H1 (cell line): ENCODE results near the gene SRRT. TPM values are rescaled to one million over a fixed set of nuclear protein-coding genes. Genes with fewer than 3 reads are reported as not detected.

Experiments
- microRNA-seq, 2 experiments: library from miRNA; unstranded; fragments of <30 nt; microRNA quantifications; one replicate each; pipeline versions ENCODE4 to v1.2.0, GENCODE V29; 2016 to 2020; ENCODE audit warnings: borderline microRNAs expressed in 2 of 2, borderline number of aligned reads in 2 of 2, borderline replicate concordance in 1 of 2
- polyA plus RNA-seq, 7 experiments: library from polyadenylated mRNA; depleted of rRNA in 3 of 7; stranded (reverse) in 5 of 7; unstranded in 2 of 7; fragments of >200 nt in 5 of 7; fragments of 200-250 nt in 2 of 7; gene quantifications; 1 replicate in 5 of 7; 2 replicates in 1 of 7; 4 replicates in 1 of 7; pipeline versions ENCODE4 v1.2.1 to v1.2.3, GENCODE V29; 2011 to 2013; ENCODE audit warnings: missing spikeins in 2 of 7, mixed read lengths in 2 of 7
- small RNA-seq: library from polyadenylated mRNA; stranded (forward); fragments of <200 nt; extraction: miRNeasy Mini kit (QIAGEN cat#:217004); gene quantifications from one replicate; pipeline ENCODE3, GENCODE V24; 2013; ENCODE audit not compliant: insufficient read depth
- total RNA-seq: library from RNA; stranded (reverse); fragmentation: NEBNext Ultra II Directional; extraction: Animal tissue kit (Norgen Biotek cat#: 25700); gene quantifications from 2 replicates; pipeline ENCODE4 v1.2.1, GENCODE V29; 2021

SRRT gene
- total and polyA plus RNA-seq, 2 of the 8 experiments (the other 6 are each of a cell fraction or from before 2014, with no cell fraction given), result 66.7 to 237 TPM

Small RNA genes lying within 50 kb of the gene (microRNA-seq; reads per million reads assigned to microRNA genes)
- 0 to 0.20 reads per million in 2 experiments for gene MIR6875

Small RNA genes lying within 50 kb of the gene (small RNA-seq; reads per million reads assigned to genes)
- gene RN7SL549P, result not detected
- gene RPS29P15, result not detected

Other genes starting within 250 kb of the SRRT start
- gene TFR2, start 233.6 kb upstream of the SRRT start, total RNA-seq, result 4.9 and 5.7 TPM in 2 replicates
- gene TFR2, start 233.6 kb upstream of the SRRT start, polyA plus RNA-seq (2011; rRNA removed), result 4.6 and 6.0 TPM in 2 replicates
- gene ACTL6B, start 218.7 kb upstream of the SRRT start, total RNA-seq, result 1.7 and 2.1 TPM in 2 replicates
- 4.5 and 4.6 TPM in 2 replicates for gene ACTL6B, start 218.7 kb upstream of the SRRT start, polyA plus RNA-seq (2011; rRNA removed)
- 157 and 160 TPM in 2 replicates for gene GNB2, start 201.4 kb upstream of the SRRT start, total RNA-seq
- gene GNB2, start 201.4 kb upstream of the SRRT start, polyA plus RNA-seq (2011; rRNA removed), result 260 and 351 TPM in 2 replicates
- 95.0 and 99.3 TPM in 2 replicates for gene GIGYF1, start 180.9 kb upstream of the SRRT start, total RNA-seq
- gene GIGYF1, start 180.9 kb upstream of the SRRT start, polyA plus RNA-seq (2011; rRNA removed), result 24.1 and 44.8 TPM in 2 replicates
- gene POP7, start 169.0 kb upstream of the SRRT start, total RNA-seq, result 92.5 and 96.7 TPM in 2 replicates
- gene POP7, start 169.0 kb upstream of the SRRT start, polyA plus RNA-seq (2011; rRNA removed), result 135 and 205 TPM in 2 replicates
- 0.48 and 0.95 TPM in 2 replicates for gene EPO, start 154.6 kb upstream of the SRRT start, total RNA-seq
- 0.42 and 0.67 TPM in 2 replicates for gene EPO, start 154.6 kb upstream of the SRRT start, polyA plus RNA-seq (2011; rRNA removed)
- gene ZAN, start 141.5 kb upstream of the SRRT start, total RNA-seq, result 0.04 TPM in 1 of 2 replicates, not detected in the other
- gene ZAN, start 141.5 kb upstream of the SRRT start, polyA plus RNA-seq (2011; rRNA removed), result 0.02 and 0.05 TPM in 2 replicates
- gene EPHB4, start 47.6 kb upstream of the SRRT start, total RNA-seq, result 113 and 122 TPM in 2 replicates
- gene EPHB4, start 47.6 kb upstream of the SRRT start, polyA plus RNA-seq (2011; rRNA removed), result 85.0 and 141 TPM in 2 replicates
- 40.1 and 40.7 TPM in 2 replicates for gene SLC12A9, start 22.4 kb upstream of the SRRT start, total RNA-seq
- gene SLC12A9, start 22.4 kb upstream of the SRRT start, polyA plus RNA-seq (2011; rRNA removed), result 31.4 and 54.0 TPM in 2 replicates
- gene TRIP6, start 7.7 kb upstream of the SRRT start, total RNA-seq, result 103 and 109 TPM in 2 replicates
- 88.4 and 112 TPM in 2 replicates for gene TRIP6, start 7.7 kb upstream of the SRRT start, polyA plus RNA-seq (2011; rRNA removed)
- gene UFSP1, start 14.6 kb downstream of the SRRT start, total RNA-seq, result 4.3 and 4.8 TPM in 2 replicates
- gene UFSP1, start 14.6 kb downstream of the SRRT start, polyA plus RNA-seq (2011; rRNA removed), result 1.6 and 2.1 TPM in 2 replicates
- 4.3 and 4.8 TPM in 2 replicates for gene ACHE, start 20.8 kb downstream of the SRRT start, total RNA-seq
- gene ACHE, start 20.8 kb downstream of the SRRT start, polyA plus RNA-seq (2011; rRNA removed), result 1.4 and 2.8 TPM in 2 replicates
- gene MUC3A, start 74.4 kb downstream of the SRRT start, total RNA-seq, result 43.9 and 44.6 TPM in 2 replicates
- 15.4 and 27.2 TPM in 2 replicates for gene MUC3A, start 74.4 kb downstream of the SRRT start, polyA plus RNA-seq (2011; rRNA removed)
- 7.0 and 7.7 TPM in 2 replicates for gene MUC12, start 94.5 kb downstream of the SRRT start, total RNA-seq
- 13.5 and 16.2 TPM in 2 replicates for gene MUC12, start 94.5 kb downstream of the SRRT start, polyA plus RNA-seq (2011; rRNA removed)
- not detected in 2 replicates for gene MUC17, start 145.0 kb downstream of the SRRT start, total RNA-seq
- 0.02 TPM in 2 replicates for gene MUC17, start 145.0 kb downstream of the SRRT start, polyA plus RNA-seq (2011; rRNA removed)
- 17.5 and 18.8 TPM in 2 replicates for gene TRIM56, start 210.4 kb downstream of the SRRT start, total RNA-seq
- 2.0 and 3.4 TPM in 2 replicates for gene TRIM56, start 210.4 kb downstream of the SRRT start, polyA plus RNA-seq (2011; rRNA removed)